HG03280 (cell line): ENCODE data around the gene DNAJC19.
A peak's percentile ranks its signal among the peaks of the same experiment; 100 is the strongest.
"Not testable (repeated sequence)": the region's sequence is repeated elsewhere in the genome, so short reads cannot be mapped to it uniquely, and the experiment has no call there.

Source experiments
- ATAC-seq: cut with Tn5 transposase; IDR thresholded peaks from one replicate; pipeline ENCODE4 v1.9.1; 2021; ENCODE audit warnings: mild to moderate bottlenecking, moderate library complexity; ENCODE audit not compliant: unreplicated experiment

The DNAJC19 gene

GRCh38 chr3:180989291-180990163 is at the start of gene DNAJC19:
TSS of gene DNAJC19 (minus strand) at chr3:180989736. CDS start at chr3:180989602, 134 bp downstream.
- ATAC-seq: peak; percentile 98

- ATAC-seq: no peak
Observed at GRCh38 chr3:181030948-181031347, 41.4 kb upstream of the DNAJC19 start.

GRCh38 chr3:181025204-181025603 is 35.7 kb upstream of the DNAJC19 start:
- ATAC-seq: no peak

- no peak for ATAC-seq
Observed at GRCh38 chr3:181017690-181018089, 28.2 kb upstream of the DNAJC19 start.

GRCh38 chr3:181009225-181009624 is 19.7 kb upstream of the DNAJC19 start:
- ATAC-seq: no peak

- no peak for ATAC-seq
Observed at GRCh38 chr3:181008796-181009195, 19.3 kb upstream of the DNAJC19 start.

- ATAC-seq: no peak
Observed at GRCh38 chr3:181007262-181007661, 17.7 kb upstream of the DNAJC19 start.

GRCh38 chr3:181006541-181006940 is 17.0 kb upstream of the DNAJC19 start:
- no peak for ATAC-seq

GRCh38 chr3:181003469-181003868 is 13.9 kb upstream of the DNAJC19 start:
- not testable (repeated sequence) for ATAC-seq

GRCh38 chr3:181002331-181002730 is 12.8 kb upstream of the DNAJC19 start:
- ATAC-seq: not testable (repeated sequence)

GRCh38 chr3:180996415-180996932 is 6.9 kb upstream of the DNAJC19 start:
- no peak for ATAC-seq

GRCh38 chr3:180990505-180990904 is 969 bp upstream of the DNAJC19 start:
- ATAC-seq: no peak

GRCh38 chr3:180987344-180987743 is 2.2 kb downstream of the DNAJC19 start:
- ATAC-seq: no peak

GRCh38 chr3:180986366-180986765 is 3.2 kb downstream of the DNAJC19 start:
- ATAC-seq: not testable (repeated sequence)

GRCh38 chr3:180983136-180983535 is 6.4 kb downstream of the DNAJC19 start:
- ATAC-seq: no peak

- no peak for ATAC-seq
Observed at GRCh38 chr3:180981912-180982311, 7.6 kb downstream of the DNAJC19 start.

GRCh38 chr3:180980611-180981010 is 8.9 kb downstream of the DNAJC19 start:
- peak; percentile 43 for ATAC-seq

- no peak for ATAC-seq
Observed at GRCh38 chr3:180979961-180980360, 9.6 kb downstream of the DNAJC19 start.

GRCh38 chr3:180977498-180977897 is 12.0 kb downstream of the DNAJC19 start:
- ATAC-seq: no peak

GRCh38 chr3:180974286-180974685 is 15.2 kb downstream of the DNAJC19 start:
- no peak for ATAC-seq

- no peak for ATAC-seq
Observed at GRCh38 chr3:180973543-180973942, 16.0 kb downstream of the DNAJC19 start.

GRCh38 chr3:180970931-180971330 is 18.6 kb downstream of the DNAJC19 start:
- no peak for ATAC-seq
